OCI-LY3 (cell line): Measurements from ENCODE around the gene KIF12.

Source experiments
- CTCF ChIP-seq: fragments of 200-600, 300-600 bp; sonication (generic); IDR thresholded peaks from 2 replicates; pipeline ENCODE4 v1.5.1; 2014; ENCODE audit warnings: antibody characterized with exemption, low read length, low read depth
- EZH2phosphoT487 ChIP-seq: fragments of 200-600 bp; shearing (Covaris generic); IDR thresholded peaks from 2 replicates; pipeline ENCODE4 v1.6.1; 2018; ENCODE audit warnings: antibody characterized with exemption, mixed run types, low read depth

- TF ChIP-seq CTCF (no peak), EZH2phosphoT487 (no peak)
Measured at GRCh38 chr9:114112325-114112724, 13.2 kb upstream of the KIF12 start.
